Right atrium auricular region (tissue), 2 donors: ENCODE results near the gene PES1. TPM values are rescaled to one million over a fixed set of nuclear protein-coding genes. Genes with fewer than 3 reads are reported as not detected.

ENCODE experiments used
- DNase-seq: peaks from one replicate; pipeline ENCODE4 v3.0.0-alpha.2; 2019; ENCODE audit warnings: low spot score
- H3K27ac ChIP-seq, 2 donors: fragments of 200-600 bp; sonication (generic); 1 replicate in 1 of 2; 2 replicates in 1 of 2; pipeline ENCODE4 v1.5.1; 2016 to 2019
- H3K27me3 ChIP-seq, 2 donors: fragments of 200-600 bp; sonication (generic); one replicate each; pipeline versions ENCODE4 v1.5.1 to v1.6.0; 2017 to 2019
- H3K36me3 ChIP-seq: fragments of 200-600 bp; sonication (generic); one replicate; pipeline ENCODE4 v1.5.1; 2016
- H3K4me1 ChIP-seq, 2 donors: fragments of 200-600 bp; sonication (generic); one replicate each; pipeline versions ENCODE4 v1.5.1 to v1.6.0; 2017 to 2019
- H3K4me3 ChIP-seq, 2 donors: fragments of 200-600 bp; sonication (generic); 1 replicate in 1 of 2; 2 replicates in 1 of 2; pipeline ENCODE4 v1.5.1; 2017 to 2019; ENCODE audit warnings: mild to moderate bottlenecking in 1 of 2, moderate library complexity in 1 of 2
- H3K9me3 ChIP-seq, 2 donors: fragments of 200-600 bp; sonication (generic); one replicate each; pipeline ENCODE4 v1.5.1; 2019
- CTCF ChIP-seq, 2 donors: fragments of 200-600 bp; sonication (generic); IDR thresholded peaks; one replicate each; pipeline ENCODE4 v1.5.1; 2019; ENCODE audit warnings: antibody characterized with exemption in 2 of 2
- total RNA-seq, 2 donors: library from RNA; depleted of rRNA; stranded (reverse); fragments of >200 nt; gene quantifications; one replicate each; pipeline ENCODE4 v1.1.0, GENCODE V29; 2016

PES1 gene
- total RNA-seq, 2 donors from 2014 or later = 13.2 to 33.5 TPM

- no peak for DNase-seq
- Histone ChIP-seq H3K36me3 (no peaks in the 10 kb centered on the region), H3K4me3 (no peak overlapping the region), H3K4me1 (peaks cover 0 to 12% of the 10 kb centered on the region in 2 donors), H3K9me3 (no peaks in the 10 kb centered on the region), H3K27me3 (peaks cover 0 to 11% of the 10 kb centered on the region in 2 donors), H3K27ac (no peak overlapping the region)
- TF ChIP-seq CTCF (IDR thresholded peaks at IDR 0.05) = no peak
Observed at GRCh38 chr22:30539368-30539767, 52.3 kb downstream of the PES1 start.

GRCh38 chr22:30538280-30538679 is 53.4 kb downstream of the PES1 start:
- Histone ChIP-seq H3K27ac (no peak overlapping the region), H3K4me1 (peaks cover 0 to 12% of the 10 kb centered on the region in 2 donors), H3K27me3 (peaks cover 0 to 11% of the 10 kb centered on the region in 2 donors), H3K9me3 (no peaks in the 10 kb centered on the region), H3K4me3 (no peak overlapping the region), H3K36me3 (no peaks in the 10 kb centered on the region)
- no peak for DNase-seq
- TF ChIP-seq CTCF (IDR thresholded peaks at IDR 0.05) = no peak

GRCh38 chr22:30537083-30537731 is 54.5 kb downstream of the PES1 start:
- H3K36me3 ChIP-seq = no peaks in the 10 kb centered on the region
- H3K27ac ChIP-seq = no peak overlapping the region
- no peak for TF ChIP-seq CTCF (IDR thresholded peaks at IDR 0.05)
- no peak for DNase-seq
- peaks cover 0 to 6% of the 10 kb centered on the region in 2 donors for H3K27me3 ChIP-seq
- peaks cover 0 to 5% of the 10 kb centered on the region in 2 donors for H3K4me1 ChIP-seq
- no peak overlapping the region for H3K4me3 ChIP-seq
- H3K9me3 ChIP-seq = no peaks in the 10 kb centered on the region

GRCh38 chr22:30535182-30535581 is 56.5 kb downstream of the PES1 start:
- H3K4me1 ChIP-seq = no peaks in the 10 kb centered on the region
- H3K27ac ChIP-seq = no peak overlapping the region
- H3K9me3 ChIP-seq = no peaks in the 10 kb centered on the region

GRCh38 chr22:30531651-30532608 is 59.8 kb downstream of the PES1 start:
- Histone ChIP-seq H3K4me3 (no peak overlapping the region), H3K27me3 (no peaks in the 10 kb centered on the region), H3K36me3 (no peaks in the 10 kb centered on the region), H3K27ac (no peak overlapping the region), H3K4me1 (no peaks in the 10 kb centered on the region), H3K9me3 (no peaks in the 10 kb centered on the region)
- DNase-seq = no peak
- TF ChIP-seq CTCF (IDR thresholded peaks at IDR 0.05) = no peak

More at GRCh38 chr22:30535182-30535581, 56.5 kb downstream of the PES1 start:
- DNase-seq = no peak
- Histone ChIP-seq H3K36me3 (no peaks in the 10 kb centered on the region), H3K27me3 (no peaks in the 10 kb centered on the region), H3K4me3 (no peak overlapping the region)
- TF ChIP-seq CTCF (IDR thresholded peaks at IDR 0.05) = no peak
